HepG2 (cell line): ENCODE measurements around the gene ZFP36. TPM values are rescaled to one million over a fixed set of nuclear protein-coding genes. Genes with fewer than 3 reads are reported as not detected.

ENCODE experiments used
- ATAC-seq: fragments of 200-7000 bp; cut with Tn5 transposase; 3 replicates; pipeline ENCODE4 v1.9.1; 2020; ENCODE audit warnings: mild to moderate bottlenecking, moderate library complexity
- BruUV-seq: library from RNA; stranded (reverse); fragments of 400-500 nt; replicated peaks from 2 replicates; lab custom pipeline; 2021; lab: Mats Ljungman, UMichigan
- CTCF ChIA-PET: fragments of 300-600 bp; formaldehyde crosslinking; extraction: SDS; loops from one replicate; lab custom pipeline; 2021; ENCODE audit warnings: low total read pairs, inconsistent platforms, low intra/inter-chr PET ratio; lab: Yijun Ruan, JAX
- POLR2A ChIA-PET: fragments of 350-600 bp; sonication (Branson Sonifier 250); formaldehyde crosslinking; loops from one replicate; lab custom pipeline; 2020; ENCODE audit warnings: antibody characterized with exemption, inconsistent platforms; lab: Yijun Ruan, JAX
- DNase-seq: peaks from one replicate; pipeline ENCODE4 v3.0.0-alpha.2; 2015; ENCODE audit warnings: low spot score
- FAIRE-seq: peaks from 3 replicates; lab custom pipeline; 2011; peaks lifted over from hg19 to GRCh38; lab: Jason Lieb, UNC
- H2AFZ ChIP-seq: one replicate; pipeline ENCODE4 v1.6.1; 2011; ENCODE audit warnings: low read length, inconsistent platforms
- H3K27ac ChIP-seq: fragments of 300-600 bp; 3 replicates; pipeline ENCODE4 v1.8.0; 2011; ENCODE audit warnings: mixed run types, mild to moderate bottlenecking, mixed read lengths, low read length, inconsistent platforms; ENCODE audit not compliant: insufficient read depth; ENCODE audit errors: extremely low read length
- H3K27me3 ChIP-seq, 2 experiments: fragments of 200-600 bp in 1 of 2; 2 replicates in 1 of 2; 3 replicates in 1 of 2; pipeline versions ENCODE4 v1.6.0 to v1.8.0; 2011; ENCODE audit warnings: low read length in 2 of 2, mild to moderate bottlenecking in 2 of 2, moderate library complexity in 2 of 2, inconsistent platforms in 1 of 2; ENCODE audit not compliant: insufficient read depth in 2 of 2, control insufficient read depth in 1 of 2
- H3K36me3 ChIP-seq, 2 experiments: fragments of 200-600 bp in 1 of 2; replicated peaks in 1 of 2; 2 replicates in 1 of 2; 3 replicates in 1 of 2; pipeline versions ENCODE4 v1.5.1 to v1.8.0; 2011; ENCODE audit warnings: low read length in 2 of 2, inconsistent platforms in 1 of 2; ENCODE audit not compliant: insufficient read depth in 2 of 2, control insufficient read depth in 1 of 2
- H3K4me1 ChIP-seq: 2 replicates; pipeline ENCODE4 v1.5.1; 2012; ENCODE audit warnings: low read length, inconsistent platforms; ENCODE audit not compliant: insufficient read depth
- H3K4me2 ChIP-seq: 2 replicates; pipeline ENCODE4 v1.6.0; 2011; ENCODE audit warnings: low read depth, low read length, inconsistent platforms
- H3K4me3 ChIP-seq, 3 experiments: fragments of 200-600 bp in 1 of 3; sonication (generic), shearing (Covaris generic) in 1 of 3; replicated peaks in 1 of 3; 2 replicates each; pipeline ENCODE4 v1.5.1; 2011 to 2016; ENCODE audit warnings: low read length in 3 of 3, inconsistent platforms in 2 of 3, low read depth in 2 of 3, mild to moderate bottlenecking in 2 of 3, control low read depth in 1 of 3, mixed read lengths in 1 of 3; ENCODE audit not compliant: insufficient read depth in 1 of 3
- H3K79me2 ChIP-seq: one replicate; pipeline ENCODE4 v1.6.1; 2011; ENCODE audit warnings: low read length, inconsistent platforms; ENCODE audit not compliant: insufficient read depth
- H3K9ac ChIP-seq: 2 replicates; pipeline ENCODE4 v1.6.0; 2011; ENCODE audit warnings: mild to moderate bottlenecking, low read depth, low read length, inconsistent platforms; ENCODE audit not compliant: insufficient read depth
- H3K9me3 ChIP-seq: 2 replicates; pipeline ENCODE4 v1.5.1; 2012; ENCODE audit warnings: mild to moderate bottlenecking, low read length
- H4K20me1 ChIP-seq: 2 replicates; pipeline ENCODE4 v1.6.0; 2011; ENCODE audit warnings: inconsistent platforms, mild to moderate bottlenecking, low read length, moderate library complexity; ENCODE audit not compliant: insufficient read depth
- DNMT3B ChIP-seq: conservative IDR thresholded peaks from 2 replicates; pipeline ENCODE4 v1.6.1; 2016; ENCODE audit warnings: missing biosample characterization, control low read depth
- IKZF4 ChIP-seq: sonication (generic); formaldehyde crosslinking; IDR thresholded peaks from 2 replicates; pipeline ENCODE4 v1.5.1; 2020; ENCODE audit warnings: borderline replicate concordance, mild to moderate bottlenecking, low read depth, missing genetic modification reagents; ENCODE audit errors: not compliant biosample characterization
- KDM4B ChIP-seq: sonication (generic); formaldehyde crosslinking; IDR thresholded peaks from 2 replicates; pipeline ENCODE4 v1.4.0; 2020; ENCODE audit warnings: missing genetic modification reagents
- LCORL ChIP-seq, 2 experiments: fragments of 450-650 bp in 1 of 2; sonication (generic) in 1 of 2; formaldehyde crosslinking in 1 of 2; IDR thresholded peaks; 2 replicates each; pipeline versions ENCODE4 v1.5.0 to v1.6.1; 2017 to 2020; ENCODE audit warnings: antibody characterized with exemption in 1 of 2, missing genetic modification reagents in 1 of 2
- MXD3 ChIP-seq: IDR thresholded peaks from 2 replicates; pipeline ENCODE4 v1.6.1; 2016; ENCODE audit warnings: mild to moderate bottlenecking, missing biosample characterization, missing genetic modification reagents
- MZF1 ChIP-seq: sonication (generic); formaldehyde crosslinking; IDR thresholded peaks from 2 replicates; pipeline ENCODE4 v1.8.1; 2023; ENCODE audit warnings: mild to moderate bottlenecking, missing genetic modification reagents, borderline replicate concordance
- POLR2AphosphoS5 ChIP-seq: IDR thresholded peaks from 2 replicates; pipeline ENCODE4 v1.6.1; 2012; ENCODE audit warnings: low read depth, low read length
- ZMYM3 ChIP-seq: sonication (generic); formaldehyde crosslinking; IDR thresholded peaks from 2 replicates; pipeline ENCODE4 v1.5.1; 2020; ENCODE audit warnings: mild to moderate bottlenecking, missing genetic modification reagents
- ZNF343 ChIP-seq: sonication (generic); formaldehyde crosslinking; IDR thresholded peaks from 2 replicates; pipeline ENCODE4 v1.4.0; 2020; ENCODE audit warnings: mild to moderate bottlenecking, missing genetic modification reagents
- ZSCAN9 ChIP-seq: IDR thresholded peaks from 2 replicates; pipeline ENCODE4 v1.6.1; 2016; ENCODE audit warnings: borderline replicate concordance
- WGBS: methylation state at CpG from one replicate; pipeline ENCODE4 v1.1.6; 2017; ENCODE audit warnings: low lambda C conversion rate; 5-methylcytosine and 5-hydroxymethylcytosine counted together
- in situ Hi-C: cut with HindIII; loops from 2 replicates; pipeline ENCODE4 v1.10.0; 2017; ENCODE audit warnings: low pct_unique_long_range_greater_than_20kb; ENCODE audit not compliant: extremely low pct_ligation_motif_present
- intact Hi-C: fragments of 100-400 bp; cut with micrococcal nuclease; formaldehyde crosslinking; loops from one replicate; pipeline ENCODE4 v1.10.0; 2022; ENCODE audit not compliant: unreplicated experiment
- polyA plus RNA-seq, 8 experiments: library from polyadenylated mRNA; depleted of rRNA in 3 of 8; stranded (reverse) in 7 of 8; unstranded in 1 of 8; fragments of >200 nt; fragmentation: Illumina TruSeq in 4 of 8; extraction: Trizol in 4 of 8; gene quantifications; 2 replicates each; pipeline versions ENCODE4 v1.2.1 to v1.2.3, GENCODE V29; 2011 to 2016; ENCODE audit warnings: low read depth in 4 of 8, missing spikeins in 1 of 8, mixed read lengths in 1 of 8; ENCODE audit not compliant: insufficient read depth in 1 of 8
- total RNA-seq, 5 experiments: library from RNA; depleted of rRNA; stranded (reverse); fragments of >200 nt; fragmentation: Illumina TruSeq; extraction: Trizol; gene quantifications; 2 replicates each; pipeline ENCODE4 v1.2.3, GENCODE V29; 2016; ENCODE audit warnings: low read depth in 1 of 5

The ZFP36 gene
- total and polyA plus RNA-seq, 2 of the 13 experiments (the other 11 are each of a cell fraction or from before 2014, with no cell fraction given), result 1.4 to 1.7 TPM

- no peak for TF ChIP-seq MXD3 (CRISPR knock-in tag)
- no peak for TF ChIP-seq ZNF343 (CRISPR knock-in tag)
- TF ChIP-seq IKZF4 (CRISPR knock-in tag), result no peak
- no peak for TF ChIP-seq KDM4B
- TF ChIP-seq MZF1 (CRISPR knock-in tag), result no peak
Observed at GRCh38 chr19:39433480-39434079, 26.9 kb downstream of the ZFP36 start (continued).

- Histone ChIP-seq H3K9ac (peak overlapping the region; percentile 99), H3K4me1 (peaks cover 76% of the 10 kb centered on the region), H3K4me3 (peak overlapping the region; percentile 91 to 100 (median 99)), H3K27me3 (no peaks in the 10 kb centered on the region; a peak in 1 of 5 replicates), H4K20me1 (peaks cover 29% of the 10 kb centered on the region), H3K27ac (peak overlapping the region; percentile 83), H3K4me2 (peak overlapping the region; percentile 90), H3K36me3 (peaks cover 11 to 26% of the 10 kb centered on the region in 2 experiments), H3K9me3 (no peaks in the 10 kb centered on the region), H3K79me2 (peaks cover 24% of the 10 kb centered on the region), H2AFZ (no peak overlapping the region)
- BruUV-seq, result no TSS peak
- no peak for DNase-seq
- no peak for ATAC-seq
- 28% methylated on average over 10 of the region's 10 CpGs for WGBS
- CTCF ChIA-PET, result no interaction called here
- intact Hi-C loops, result no loop called here
- POLR2A ChIA-PET, result interaction anchor here (0.8 to 1.8 kb wide), 16 partner anchors 9 to 105 kb away, joined by 3 to 78 read pairs (median 13); partner anchors contain the start of genes EID2, EID2B, MED29 and PAF1
- TF ChIP-seq POLR2AphosphoS5 (peak; percentile 29; the same call in 1 of the 2 replicates), LCORL (IDR thresholded peaks at IDR 0.05) (no peak), LCORL (CRISPR knock-in tag; IDR thresholded peaks at IDR 0.05) (0 out of 2 replicates have a peak, but pooled peaks have one; percentile 4), ZMYM3 (CRISPR knock-in tag) (no peak), ZSCAN9 (CRISPR knock-in tag) (no peak), DNMT3B (CRISPR knock-in tag) (no peak)
- no peak for FAIRE-seq
- in situ Hi-C loops, result no loop called here
Observed at GRCh38 chr19:39434123-39435076, 27.8 kb downstream of the ZFP36 start.
